ENCODE data around the gene OXER1. TPM values are rescaled to one million over a fixed set of nuclear protein-coding genes. Genes with fewer than 3 reads are reported as not detected.

OXER1 gene, protein sequence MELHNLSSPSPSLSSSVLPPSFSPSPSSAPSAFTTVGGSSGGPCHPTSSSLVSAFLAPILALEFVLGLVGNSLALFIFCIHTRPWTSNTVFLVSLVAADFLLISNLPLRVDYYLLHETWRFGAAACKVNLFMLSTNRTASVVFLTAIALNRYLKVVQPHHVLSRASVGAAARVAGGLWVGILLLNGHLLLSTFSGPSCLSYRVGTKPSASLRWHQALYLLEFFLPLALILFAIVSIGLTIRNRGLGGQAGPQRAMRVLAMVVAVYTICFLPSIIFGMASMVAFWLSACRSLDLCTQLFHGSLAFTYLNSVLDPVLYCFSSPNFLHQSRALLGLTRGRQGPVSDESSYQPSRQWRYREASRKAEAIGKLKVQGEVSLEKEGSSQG
- 0.84 TPM for total RNA-seq
- long read RNA-seq = 0 reads

DNA sequence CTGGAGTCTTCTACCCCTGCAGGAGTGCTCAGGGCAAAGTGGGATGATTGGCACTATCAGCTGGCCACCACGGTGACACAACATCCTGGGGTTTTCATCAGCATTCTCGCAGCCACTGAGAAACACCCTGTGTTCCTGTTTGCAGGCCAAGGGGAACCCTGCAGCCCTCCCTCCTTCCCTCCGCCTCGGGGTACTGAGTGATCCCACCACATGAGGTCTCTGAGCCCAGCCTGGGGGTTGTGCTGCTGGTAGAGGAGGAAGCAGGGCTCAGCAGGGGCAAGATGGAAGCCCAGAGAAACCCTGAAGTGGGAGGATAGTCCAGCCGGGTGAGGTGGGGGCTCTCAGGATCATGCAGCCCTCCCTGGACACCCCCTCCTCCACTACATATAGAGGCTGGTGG lies at the start of gene OXER1:
TSS of gene OXER1 (minus strand) at position 40 of the 400 bp plus-strand sequence. CDS start 73 bp downstream, outside the sequence.
- DNase-seq (ENCODE audit: low spot score) = no peak

DNA sequence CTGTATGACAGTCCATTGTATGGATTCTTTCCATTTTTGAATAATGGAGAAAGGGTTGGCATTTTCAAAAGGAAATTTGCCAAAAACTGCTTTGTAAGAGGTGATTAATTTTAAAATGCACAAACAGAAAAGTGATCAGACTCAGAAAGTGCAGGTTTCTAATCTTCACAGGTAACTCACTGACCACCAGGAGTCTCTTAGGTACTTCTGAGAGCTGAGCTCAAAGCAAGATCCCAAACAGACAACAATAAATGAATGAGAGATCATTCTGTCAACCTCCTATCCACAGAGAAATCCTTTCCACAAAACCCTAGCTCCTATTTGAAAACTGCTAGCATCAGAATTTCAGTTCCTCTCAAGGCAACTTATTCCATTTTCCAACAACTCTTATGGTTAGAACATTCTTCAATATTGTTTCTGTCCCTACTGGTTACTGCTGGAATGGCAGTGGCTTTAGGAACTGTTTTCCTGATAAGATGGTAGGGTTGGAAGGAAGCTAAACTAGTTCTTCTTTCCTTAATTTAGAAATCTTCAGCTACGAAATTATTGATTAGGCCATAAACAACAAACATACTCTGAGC lies 49.1 kb upstream of the OXER1 start:
- DNase-seq (ENCODE audit: low spot score) = no peak

DNA sequence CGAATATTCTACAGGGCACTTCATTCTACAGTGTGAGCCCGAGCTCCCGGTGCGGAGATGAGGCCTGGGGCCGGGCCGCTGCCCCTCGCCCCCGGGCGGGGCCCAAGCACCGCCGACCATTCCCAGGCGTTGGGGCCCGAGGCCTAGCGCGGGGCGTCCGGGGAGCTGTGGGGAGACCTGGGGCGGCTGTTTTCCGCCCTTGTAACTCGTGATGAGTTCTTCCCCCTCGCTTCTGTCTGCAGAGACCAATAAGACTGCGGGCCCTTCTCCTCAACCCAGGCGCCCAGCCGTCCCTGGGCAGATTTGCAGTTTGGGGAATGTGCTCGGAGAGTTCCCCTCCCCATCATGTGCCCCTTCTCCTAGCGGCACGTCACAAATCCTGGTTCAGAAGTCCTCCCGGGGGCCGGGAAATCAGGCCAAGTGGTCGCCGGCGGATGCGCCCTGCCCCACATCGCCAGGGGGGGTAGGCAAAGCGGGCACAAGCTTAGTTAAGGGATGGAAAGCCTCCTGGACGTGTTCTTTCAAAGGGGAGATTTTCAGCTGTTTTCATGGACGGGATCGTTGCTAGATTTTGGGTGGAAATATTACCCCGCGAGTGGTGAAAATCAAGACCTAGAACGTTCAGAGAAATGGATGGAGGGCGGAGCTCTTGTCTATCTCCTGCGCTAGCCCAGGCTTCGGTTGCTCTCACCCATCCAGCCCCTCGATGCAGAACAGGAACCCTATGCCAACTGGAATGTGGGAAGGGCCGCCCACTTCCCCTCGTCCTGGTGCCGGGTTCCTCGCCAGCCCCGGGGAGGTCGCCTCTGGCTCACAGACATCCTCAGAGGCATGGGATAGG lies 47.3 kb upstream of the OXER1 start:
- DNase-seq (ENCODE audit: low spot score) = peak; percentile 90

DNA sequence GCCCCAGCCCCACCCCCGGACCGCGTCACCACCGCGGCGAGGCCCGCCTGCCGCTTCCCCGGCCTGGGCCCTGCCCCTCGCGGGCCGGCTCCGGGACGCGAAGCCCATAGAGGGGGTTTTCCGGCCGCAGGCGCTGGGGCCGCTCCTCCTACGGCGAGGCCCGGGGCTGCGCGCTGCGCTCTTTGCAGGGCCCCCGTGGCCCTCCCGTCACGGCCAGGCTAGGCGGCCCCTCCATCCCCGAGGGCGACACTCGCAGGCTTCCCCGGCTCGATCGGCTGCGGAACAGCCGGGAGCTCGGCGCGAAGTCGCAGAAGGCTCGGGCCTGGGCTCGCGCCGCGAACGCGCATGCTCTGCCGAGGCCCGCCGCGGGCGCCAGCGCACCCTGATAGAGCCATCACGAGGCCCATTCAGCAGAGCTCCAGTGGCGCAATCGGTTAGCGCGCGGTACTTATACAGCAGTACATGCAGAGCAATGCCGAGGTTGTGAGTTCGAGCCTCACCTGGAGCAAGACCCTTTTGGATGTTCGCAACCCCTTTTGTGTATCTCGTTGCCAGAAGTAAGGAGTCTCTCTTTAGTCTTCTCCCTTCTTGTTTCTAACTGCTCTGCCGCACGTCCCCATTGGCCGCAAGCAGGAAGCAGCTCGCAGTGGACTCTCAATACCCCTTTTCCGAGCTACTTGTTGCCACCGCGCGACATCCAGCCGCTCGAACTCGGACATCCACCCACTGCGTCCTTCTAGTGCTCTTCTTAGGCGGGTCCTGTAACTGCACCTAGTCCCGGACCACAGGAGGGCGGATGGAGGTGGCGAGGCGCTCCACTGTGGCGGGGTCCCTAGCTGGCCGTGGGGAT lies 46.4 kb upstream of the OXER1 start:
- peak; percentile 99 for DNase-seq (ENCODE audit: low spot score)

DNA sequence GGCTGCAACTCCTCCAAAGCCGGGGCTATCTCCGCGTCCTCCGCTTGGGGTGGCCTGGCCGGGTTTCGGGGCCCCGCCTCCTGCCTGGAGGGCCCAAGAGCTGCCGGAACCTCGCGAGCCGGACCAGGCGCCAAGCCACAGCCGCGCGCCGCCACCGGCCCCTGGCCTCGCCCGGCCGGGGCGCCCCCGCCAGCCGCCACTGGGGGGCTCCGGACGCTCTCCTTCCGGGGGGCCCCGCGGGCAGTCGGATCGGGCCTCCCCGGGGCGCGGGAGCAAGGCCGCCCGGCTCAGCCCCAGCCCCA lies 45.8 kb upstream of the OXER1 start:
- peak; percentile 95 for DNase-seq (ENCODE audit: low spot score)

DNA sequence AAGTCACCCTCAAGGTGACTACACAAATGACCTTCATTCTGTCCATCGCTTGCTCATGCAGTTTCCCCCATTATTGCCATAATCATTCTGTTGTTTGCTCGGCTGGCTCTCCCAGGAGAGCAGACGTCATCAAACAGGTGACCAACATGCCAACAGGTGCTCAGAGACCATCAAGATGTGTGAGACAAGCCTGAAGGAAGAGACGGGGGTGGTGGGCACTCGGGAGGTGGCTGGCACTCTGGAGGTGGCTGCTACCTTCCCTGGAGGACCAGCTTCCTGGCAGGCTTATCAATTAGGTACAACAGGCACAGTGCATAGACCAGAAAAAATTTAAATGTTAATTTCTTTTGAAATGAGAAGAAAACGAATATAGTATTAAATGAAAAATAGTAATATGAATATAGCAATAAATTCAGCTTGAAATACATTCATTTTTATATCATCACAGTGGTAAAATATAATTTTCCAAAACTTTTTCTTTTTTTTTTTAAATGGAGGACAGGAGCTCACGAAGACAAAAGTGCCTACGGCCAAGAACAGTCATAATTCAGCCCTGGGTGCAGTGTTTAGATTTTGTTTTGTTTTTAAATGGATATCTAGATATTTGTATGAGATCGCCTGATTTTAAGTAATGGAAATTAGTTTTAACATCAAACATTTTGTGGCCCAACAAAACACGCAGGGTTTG lies 45.3 kb upstream of the OXER1 start:
- DNase-seq (ENCODE audit: low spot score) = peak; percentile 53

DNA sequence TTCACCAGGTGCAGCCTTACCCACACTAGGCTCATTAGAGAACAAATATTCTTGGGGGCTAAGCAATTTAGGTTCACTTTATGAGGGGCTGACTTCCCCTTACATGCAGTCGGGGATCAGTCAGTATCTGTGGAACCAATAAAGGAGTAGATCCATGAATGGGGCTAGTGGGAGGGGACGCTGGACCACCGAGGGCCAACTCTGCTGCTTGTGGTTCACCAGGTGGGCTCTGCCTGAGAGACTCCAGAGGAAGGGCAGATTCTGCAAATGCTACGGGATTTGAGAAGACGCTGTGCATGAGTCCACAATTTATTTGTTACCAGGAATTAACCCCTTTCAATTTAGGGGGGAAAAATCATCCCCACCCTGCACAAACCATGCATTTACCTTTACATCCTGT lies 44.4 kb upstream of the OXER1 start:
- DNase-seq (ENCODE audit: low spot score) = peak; percentile 47

DNA sequence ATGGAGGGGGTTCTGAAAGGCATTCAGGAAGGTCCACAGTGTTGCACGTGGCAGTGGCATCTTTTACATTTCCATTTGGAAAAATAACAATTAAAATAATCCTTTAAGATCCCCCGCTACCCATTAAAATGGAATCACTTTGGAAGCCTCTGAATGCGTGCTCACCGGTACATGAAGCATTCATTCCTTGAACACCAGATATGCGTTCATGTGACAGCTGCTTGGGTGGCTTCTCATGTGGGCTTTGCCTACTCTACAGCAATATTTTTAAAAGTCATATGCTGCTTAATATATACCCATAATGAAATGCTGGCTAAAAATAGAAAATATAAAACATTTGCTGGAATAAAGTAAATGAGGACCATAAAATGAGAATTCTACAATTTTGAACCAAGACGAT lies 42.9 kb upstream of the OXER1 start:
- no peak for DNase-seq (ENCODE audit: low spot score)

DNA sequence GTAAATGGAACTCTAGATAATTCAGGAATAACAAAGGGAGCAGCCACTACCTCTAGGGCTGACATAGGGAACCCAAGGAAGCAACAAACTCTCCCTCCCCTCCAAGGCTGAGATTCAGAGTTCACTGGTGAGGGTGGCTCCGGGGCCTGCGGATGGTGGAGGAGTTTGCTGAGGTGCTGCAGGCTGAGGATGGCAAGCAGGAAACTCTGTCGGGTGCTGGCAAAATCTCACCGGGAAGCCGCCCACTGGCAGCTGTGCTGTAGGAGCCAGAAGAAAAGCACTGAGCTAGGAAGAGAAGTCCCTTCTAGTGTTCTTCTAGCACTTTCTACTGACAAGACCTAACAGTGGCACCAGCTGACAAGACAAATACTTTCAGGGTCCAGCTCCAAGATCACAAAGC lies 41.0 kb upstream of the OXER1 start:
- peak; percentile 30 for DNase-seq (ENCODE audit: low spot score)

DNA sequence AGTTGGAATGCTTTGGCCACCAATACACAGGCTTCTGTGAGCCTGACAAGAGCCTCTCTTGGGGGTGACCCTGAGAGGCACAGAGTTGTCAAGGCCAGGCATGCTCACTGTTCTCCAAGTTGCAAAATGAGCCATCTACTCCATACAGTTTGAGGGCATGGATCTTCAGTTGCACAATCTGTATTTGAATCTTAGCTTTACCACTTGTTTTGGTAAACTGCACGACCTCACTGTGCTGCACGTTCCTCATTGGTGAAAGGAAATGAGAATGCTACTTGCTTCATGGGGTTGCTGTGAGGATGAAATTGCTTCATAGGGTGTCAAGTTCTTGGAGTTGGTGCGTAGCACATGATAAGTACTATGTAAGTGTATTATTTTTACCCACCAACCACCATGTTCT lies 40.4 kb upstream of the OXER1 start:
- no peak for DNase-seq (ENCODE audit: low spot score)

DNA sequence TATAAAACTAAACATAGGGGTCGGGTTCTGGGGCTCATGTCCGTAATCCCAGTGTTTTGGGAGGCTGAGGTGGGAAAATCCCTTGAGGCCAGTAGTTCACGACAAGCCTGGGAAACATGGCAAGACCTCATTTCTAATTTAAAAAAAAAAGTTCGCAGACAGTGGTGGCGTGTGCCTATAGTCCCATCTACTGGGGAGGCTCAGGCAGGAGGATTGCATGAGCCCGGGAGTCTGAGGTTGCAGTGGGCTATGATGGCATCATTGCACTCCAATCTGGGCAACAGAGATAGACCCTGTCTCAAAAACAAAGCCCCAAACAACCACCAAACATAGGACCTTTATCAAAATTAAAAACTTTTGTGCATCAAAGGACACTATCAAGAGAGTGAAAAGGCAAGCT lies 38.2 kb upstream of the OXER1 start:
- peak; percentile 37 for DNase-seq (ENCODE audit: low spot score)

DNA sequence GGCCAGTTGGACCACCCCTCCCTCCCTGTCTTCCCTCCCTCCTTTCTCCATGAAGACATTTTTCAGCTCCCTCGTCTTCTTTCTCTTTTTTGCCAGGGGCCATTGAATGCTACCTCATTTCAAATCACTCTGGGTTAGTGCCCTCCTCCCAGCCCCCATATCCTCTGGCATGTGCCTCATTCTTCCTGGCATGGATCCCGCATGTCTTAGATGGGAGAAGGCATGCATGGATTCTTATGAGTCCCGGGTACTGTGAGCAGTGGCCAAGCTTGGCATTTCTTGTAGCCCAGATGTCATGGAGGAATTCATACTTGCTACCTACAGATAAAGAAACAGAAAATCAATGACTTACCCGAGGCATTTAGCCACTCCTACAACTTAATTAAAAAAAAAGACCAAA lies 37.4 kb upstream of the OXER1 start:
- DNase-seq (ENCODE audit: low spot score) = peak; percentile 30

DNA sequence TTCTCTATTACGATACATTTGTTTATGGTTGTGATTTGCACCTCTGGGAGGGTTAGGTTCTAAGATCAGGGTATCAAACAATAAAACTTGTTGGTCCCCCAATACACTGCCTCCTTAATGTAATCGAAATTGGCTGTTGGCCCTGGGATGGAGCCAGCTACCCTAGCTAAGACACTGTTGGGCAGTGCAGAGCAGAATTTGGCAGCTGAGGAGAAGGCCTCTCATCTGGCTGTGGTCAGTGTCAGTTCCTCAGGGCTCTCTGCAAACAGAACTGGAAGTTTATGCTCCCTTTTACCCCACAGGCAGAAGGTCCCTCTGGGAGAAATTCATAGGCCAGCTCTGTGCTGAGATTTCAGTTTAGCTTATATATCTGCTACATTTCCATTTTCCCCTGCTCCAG lies 37.0 kb upstream of the OXER1 start:
- no peak for DNase-seq (ENCODE audit: low spot score)

DNA sequence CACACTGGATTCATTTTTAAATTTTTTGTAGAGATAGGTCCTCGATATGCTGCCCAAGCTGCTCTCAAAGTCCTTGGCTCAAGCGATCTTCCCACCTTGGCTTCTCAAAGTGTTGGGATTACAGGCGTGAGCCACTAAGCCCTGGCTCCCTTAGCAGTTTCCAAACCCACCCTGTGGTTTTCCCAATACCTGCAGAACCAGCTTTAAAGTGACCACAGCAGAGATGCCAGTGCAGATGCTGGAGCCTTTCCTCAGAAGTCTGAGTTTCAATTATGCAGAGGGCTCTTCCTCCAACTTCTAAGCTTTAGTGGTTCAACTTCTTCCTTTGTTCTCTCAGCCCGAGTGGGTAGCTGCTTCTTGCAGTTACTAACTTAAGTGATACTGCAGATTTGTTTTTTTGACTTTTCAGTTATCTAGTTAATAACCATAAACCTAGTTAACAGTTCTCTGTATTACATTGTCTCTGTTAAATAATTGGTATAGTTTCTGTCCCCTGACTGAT lies 36.6 kb upstream of the OXER1 start:
- peak; percentile 35 for DNase-seq (ENCODE audit: low spot score)

DNA sequence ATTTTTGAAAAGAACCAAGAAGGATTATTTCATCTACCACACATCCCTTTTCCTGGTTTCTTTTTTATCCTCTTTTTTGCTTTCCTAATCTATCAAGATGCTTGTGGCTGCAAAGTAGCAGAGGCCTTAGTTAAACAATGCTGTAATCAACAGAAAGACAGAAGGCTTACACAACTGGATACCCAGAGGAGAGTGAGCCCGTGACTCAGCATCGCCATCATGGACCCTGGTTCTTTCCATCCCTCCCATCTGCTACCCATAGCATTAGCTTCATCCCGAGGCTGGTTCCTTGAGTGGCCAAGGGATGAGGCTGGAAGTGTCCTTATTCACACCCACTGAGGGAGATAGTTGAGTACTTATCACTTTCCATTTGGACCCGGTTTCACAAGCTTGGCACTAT lies 35.9 kb upstream of the OXER1 start:
- DNase-seq (ENCODE audit: low spot score) = no peak

DNA sequence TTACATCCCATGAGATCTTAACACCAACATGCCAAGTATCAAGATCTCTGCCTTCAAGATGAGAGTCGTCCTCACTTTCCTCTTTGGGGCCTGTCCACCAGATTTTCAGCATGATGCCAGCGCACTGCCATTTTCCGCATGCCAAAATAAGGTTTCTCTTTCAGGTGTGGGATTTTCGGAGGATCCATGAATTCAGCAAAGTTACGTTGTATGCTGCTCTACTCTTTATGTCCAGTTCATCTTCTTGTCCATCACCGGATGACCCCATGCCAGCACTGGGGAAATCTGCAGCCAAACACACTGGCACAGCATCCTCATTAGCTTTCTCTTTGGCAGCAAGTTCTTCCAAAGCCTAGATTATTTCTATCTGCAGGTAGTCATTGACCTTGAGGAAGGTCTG lies 33.3 kb upstream of the OXER1 start:
- DNase-seq (ENCODE audit: low spot score) = peak; percentile 53

DNA sequence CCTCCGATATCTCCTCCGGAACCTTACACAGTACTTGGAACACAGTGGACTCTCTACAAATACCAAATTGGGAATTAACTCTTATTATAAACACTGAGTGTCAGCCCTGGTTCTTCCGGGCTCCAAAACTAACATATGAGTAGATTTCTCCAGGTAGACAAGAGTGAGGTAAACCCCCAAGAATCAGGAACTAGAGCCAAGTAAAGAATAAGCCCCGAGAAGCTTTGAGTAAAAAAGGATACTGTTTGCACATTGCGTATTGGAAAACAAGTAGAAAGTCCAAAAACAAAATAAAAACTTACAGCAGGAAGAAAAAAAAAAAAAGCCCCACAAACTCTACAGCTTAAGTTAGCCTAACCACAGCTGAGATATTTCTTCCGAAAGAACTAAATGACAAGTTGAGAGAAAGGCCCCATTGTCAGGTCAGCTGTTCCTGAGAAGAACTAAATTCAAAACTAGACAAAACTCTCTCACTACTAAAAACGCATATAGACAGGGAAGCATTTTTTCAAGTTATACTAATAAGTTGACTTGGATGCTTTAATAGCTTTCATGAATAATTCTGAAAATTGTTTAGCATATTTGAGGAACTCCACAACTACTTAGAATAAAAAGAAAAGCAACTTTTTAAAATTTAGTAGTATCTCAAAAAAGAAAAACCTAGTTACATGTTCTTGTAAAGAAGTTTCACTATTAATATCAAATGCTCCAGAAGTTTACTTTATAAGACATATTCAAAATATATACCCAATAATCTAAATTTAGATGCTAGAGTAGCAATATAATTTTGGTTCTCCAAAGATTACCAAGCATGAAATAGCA lies 32.7 kb upstream of the OXER1 start:
- no peak for DNase-seq (ENCODE audit: low spot score)

DNA sequence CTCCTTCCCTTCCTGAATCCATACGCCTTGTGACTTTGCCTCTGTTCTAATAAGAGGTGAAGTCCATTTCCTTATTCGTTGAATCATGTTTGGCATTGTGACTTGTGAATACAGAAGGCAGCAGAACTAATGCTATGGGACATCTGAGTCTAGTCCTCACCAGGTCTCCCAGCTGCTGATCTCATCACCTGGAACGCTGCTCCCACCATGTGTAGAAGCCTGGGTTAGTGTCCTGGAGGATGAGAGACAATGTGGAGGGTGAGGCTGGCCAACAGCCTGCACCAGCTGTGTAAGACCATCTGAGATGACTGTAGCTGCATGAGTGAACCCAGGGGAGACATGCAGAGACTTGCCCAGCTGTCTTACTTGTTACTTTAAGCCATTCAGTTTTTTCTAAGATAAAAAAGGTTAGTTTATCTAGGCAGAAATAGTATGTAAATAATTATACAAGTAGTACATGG lies 31.9 kb upstream of the OXER1 start:
- peak; percentile 33 for DNase-seq (ENCODE audit: low spot score)

DNA sequence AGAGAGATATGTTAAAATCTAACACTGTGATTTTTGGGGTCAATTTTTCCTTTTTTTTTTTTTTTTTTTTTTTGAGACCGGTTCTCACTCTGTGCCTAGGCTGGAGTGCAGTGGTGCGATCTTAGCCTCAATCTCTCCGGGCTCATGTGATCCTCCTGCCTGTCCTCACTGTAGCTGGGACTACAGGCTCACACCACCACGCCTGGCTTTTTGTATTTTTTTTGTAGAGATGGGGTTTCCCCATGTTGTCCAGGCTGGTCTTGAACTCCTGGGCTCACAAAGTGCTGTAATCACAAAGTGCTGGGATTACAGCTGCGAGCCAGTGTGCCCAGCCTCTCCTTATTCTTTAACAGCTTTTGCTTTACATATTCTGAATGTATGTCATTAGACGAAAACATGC lies 31.3 kb upstream of the OXER1 start:
- no peak for DNase-seq (ENCODE audit: low spot score)

All from mesenteric fat pad (tissue), 1 donor.